ENCODE measurements around the gene ALKBH3. TPM values are rescaled to one million over a fixed set of nuclear protein-coding genes. Genes with fewer than 3 reads are reported as not detected.

The ALKBH3 gene
- total and polyA plus RNA-seq, 2 of the 13 experiments (the other 11 are each of a cell fraction or from before 2014, with no cell fraction given), result 17.8 to 36.1 TPM

DNA sequence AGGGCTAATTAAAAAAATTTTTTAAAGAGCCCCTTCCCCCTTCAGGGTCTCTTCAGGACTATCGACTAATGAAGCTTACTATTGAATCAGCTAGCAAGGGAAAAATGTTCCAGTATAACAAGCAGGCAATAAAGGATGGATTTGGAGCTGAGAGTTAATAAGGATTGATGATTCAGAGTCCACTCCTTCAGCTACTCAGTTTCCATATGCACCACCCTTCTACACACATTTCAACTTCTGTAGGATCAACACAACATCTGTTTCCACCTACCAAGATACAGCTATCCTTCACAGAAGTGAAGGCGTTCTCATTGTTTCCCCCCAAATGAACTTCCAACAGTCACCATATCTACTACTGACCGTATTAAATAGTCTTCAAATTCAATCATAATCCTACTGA, 6.6 kb upstream of the ALKBH3 start (continued):
- TF ChIP-seq, protein P1, sequence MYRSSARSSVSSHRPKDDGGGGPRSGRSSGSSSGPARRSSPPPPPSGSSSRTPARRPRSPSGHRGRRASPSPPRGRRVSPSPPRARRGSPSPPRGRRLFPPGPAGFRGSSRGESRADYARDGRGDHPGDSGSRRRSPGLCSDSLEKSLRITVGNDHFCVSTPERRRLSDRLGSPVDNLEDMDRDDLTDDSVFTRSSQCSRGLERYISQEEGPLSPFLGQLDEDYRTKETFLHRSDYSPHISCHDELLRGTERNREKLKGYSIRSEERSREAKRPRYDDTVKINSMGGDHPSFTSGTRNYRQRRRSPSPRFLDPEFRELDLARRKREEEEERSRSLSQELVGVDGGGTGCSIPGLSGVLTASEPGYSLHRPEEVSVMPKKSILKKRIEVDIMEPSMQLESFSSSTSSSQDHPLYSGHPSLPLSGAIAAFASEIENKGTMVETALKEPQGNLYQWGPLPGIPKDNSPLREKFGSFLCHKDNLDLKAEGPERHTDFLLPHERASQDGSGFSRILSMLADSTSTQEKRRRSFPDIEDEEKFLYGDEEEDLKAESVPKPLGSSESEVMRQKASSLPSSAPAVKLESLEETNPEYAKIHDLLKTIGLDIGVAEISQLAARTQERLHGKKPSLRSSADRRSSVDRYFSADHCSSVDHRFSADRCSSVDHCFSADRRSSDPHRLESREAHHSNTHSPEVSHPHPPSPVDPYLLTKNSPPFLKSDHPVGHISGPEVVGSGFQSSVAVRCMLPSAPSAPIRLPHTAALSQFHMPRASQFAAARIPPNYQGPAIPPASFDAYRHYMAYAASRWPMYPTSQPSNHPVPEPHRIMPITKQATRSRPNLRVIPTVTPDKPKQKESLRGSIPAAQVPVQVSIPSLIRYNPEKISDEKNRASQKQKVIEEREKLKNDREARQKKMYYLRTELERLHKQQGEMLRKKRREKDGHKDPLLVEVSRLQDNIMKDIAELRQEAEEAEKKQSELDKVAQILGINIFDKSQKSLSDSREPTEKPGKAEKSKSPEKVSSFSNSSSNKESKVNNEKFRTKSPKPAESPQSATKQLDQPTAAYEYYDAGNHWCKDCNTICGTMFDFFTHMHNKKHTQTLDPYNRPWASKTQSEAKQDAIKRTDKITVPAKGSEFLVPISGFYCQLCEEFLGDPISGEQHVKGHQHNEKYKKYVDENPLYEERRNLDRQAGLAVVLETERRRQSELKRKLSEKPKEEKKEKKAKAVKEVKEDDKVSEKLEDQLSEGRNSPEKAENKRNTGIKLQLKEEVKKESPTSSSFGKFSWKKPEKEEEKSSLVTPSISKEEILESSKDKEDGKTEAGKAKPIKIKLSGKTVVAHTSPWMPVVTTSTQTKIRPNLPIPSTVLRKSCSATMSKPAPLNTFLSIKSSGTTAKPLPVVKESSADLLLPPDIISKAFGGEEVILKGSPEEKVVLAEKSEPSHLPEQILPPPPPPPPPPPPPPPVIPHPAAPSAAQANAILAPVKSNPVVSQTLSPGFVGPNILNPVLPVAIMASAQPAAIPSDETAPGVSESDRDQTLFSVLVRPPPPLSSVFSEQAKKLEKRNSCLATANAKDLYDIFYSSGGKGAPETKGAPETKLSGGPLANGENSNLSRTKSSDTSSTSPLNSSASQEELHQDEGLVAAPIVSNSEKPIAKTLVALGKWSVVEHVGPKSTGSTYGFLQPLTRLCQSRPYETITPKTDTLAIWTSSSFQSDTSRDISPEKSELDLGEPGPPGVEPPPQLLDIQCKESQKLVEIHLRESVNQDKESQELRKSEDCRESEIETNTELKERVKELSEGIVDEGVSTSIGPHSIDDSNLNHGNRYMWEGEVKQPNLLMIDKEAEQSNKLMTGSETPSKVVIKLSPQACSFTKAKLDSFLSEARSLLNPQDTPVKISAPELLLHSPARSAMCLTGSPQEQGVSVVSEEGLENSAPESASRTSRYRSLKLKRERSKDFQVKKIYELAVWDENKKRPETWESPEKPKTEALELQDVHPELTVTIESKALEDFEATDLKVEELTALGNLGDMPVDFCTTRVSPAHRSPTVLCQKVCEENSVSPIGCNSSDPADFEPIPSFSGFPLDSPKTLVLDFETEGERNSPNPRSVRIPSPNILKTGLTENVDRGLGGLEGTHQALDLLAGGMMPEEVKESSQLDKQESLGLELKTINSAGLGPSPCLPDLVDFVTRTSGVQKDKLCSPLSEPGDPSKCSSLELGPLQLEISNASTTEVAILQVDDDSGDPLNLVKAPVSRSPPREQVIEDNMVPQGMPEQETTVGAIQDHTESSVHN (CRISPR knock-in tag; IDR thresholded peaks at IDR 0.05), result no peak
- TF ChIP-seq, protein P2, sequence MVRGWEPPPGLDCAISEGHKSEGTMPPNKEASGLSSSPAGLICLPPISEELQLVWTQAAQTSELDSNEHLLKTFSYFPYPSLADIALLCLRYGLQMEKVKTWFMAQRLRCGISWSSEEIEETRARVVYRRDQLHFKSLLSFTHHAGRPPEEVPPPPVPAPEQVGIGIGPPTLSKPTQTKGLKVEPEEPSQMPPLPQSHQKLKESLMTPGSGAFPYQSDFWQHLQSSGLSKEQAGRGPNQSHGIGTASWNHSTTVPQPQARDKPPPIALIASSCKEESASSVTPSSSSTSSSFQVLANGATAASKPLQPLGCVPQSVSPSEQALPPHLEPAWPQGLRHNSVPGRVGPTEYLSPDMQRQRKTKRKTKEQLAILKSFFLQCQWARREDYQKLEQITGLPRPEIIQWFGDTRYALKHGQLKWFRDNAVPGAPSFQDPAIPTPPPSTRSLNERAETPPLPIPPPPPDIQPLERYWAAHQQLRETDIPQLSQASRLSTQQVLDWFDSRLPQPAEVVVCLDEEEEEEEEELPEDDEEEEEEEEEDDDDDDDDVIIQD (CRISPR knock-in tag; IDR thresholded peaks at IDR 0.05; ENCODE audit: low read depth), result no peak
- no peak for TF ChIP-seq POGZ (CRISPR knock-in tag; IDR thresholded peaks at IDR 0.05)
- TF ChIP-seq, protein P3, sequence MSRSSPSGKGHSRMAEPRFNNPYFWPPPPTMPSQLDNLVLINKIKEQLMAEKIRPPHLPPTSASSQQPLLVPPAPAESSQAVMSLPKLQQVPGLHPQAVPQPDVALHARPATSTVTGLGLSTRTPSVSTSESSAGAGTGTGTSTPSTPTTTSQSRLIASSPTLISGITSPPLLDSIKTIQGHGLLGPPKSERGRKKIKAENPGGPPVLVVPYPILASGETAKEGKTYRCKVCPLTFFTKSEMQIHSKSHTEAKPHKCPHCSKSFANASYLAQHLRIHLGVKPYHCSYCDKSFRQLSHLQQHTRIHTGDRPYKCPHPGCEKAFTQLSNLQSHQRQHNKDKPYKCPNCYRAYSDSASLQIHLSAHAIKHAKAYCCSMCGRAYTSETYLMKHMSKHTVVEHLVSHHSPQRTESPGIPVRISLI (CRISPR knock-in tag; IDR thresholded peaks at IDR 0.05; ENCODE audit: borderline replicate concordance), result no peak
